ENCODE results near the gene SLC29A4.

SLC29A4 gene

DNA sequence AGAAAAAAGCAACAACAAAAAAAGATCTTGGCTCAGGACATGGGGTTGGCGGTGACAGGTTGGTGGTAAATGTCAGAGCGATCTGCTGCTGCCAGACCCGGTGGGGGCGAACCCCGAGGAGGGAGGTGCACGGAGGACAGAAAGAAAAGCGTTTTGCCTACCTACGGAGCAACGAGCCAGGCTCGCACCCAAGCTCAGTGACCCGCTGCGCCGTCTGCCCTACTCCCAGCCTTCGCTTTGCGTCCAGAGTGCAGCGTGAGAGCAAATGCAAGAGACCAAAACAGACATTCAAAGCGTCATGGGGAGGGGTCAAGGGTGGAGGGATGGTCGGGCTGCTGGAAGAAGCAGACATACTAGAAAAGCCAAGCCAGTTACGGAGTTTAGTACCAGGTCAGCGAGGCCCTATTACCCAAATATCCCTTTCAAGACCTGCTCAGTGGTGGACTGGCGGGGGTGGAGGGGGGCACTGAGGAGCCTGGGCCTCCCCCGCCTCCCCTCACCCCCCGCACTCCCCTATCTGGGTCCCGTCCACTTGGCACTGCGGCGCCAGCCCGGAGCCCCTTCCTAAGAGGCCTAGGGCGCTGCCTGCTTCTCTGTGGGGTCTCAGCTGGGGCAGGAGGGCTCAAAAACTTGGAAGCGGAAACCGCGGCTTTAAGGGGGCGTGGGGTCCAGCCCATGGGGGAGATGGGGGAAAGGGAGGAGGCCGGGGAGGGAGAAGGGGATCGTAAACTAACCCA, 66.9 kb downstream of the SLC29A4 start:
- Histone ChIP-seq H3K18ac (ENCODE audit: low read depth in 1 of 2, low read length in 2 of 2) (no peak overlapping the region), H2BK5ac (ENCODE audit: low read depth, low read length, poor library complexity, severe bottlenecking) (no peak overlapping the region), H3K4me3 (ENCODE audit: insufficient read depth in 1 of 2, low read depth in 1 of 2, low read length in 2 of 2) (no peak overlapping the region), H3K36me3 (ENCODE audit: control insufficient read depth in 1 of 2, insufficient read depth in 2 of 2, low read depth in 1 of 2, low read length in 2 of 2) (peaks cover 50 to 85% of the 10 kb centered on the region in 2 experiments), H2BK15ac (ENCODE audit: low read depth, poor library complexity, severe bottlenecking) (no peak overlapping the region), H3K79me1 (replicated peaks; ENCODE audit: low read length, poor library complexity, severe bottlenecking) (peaks cover 60% of the 10 kb centered on the region), H3K4ac (ENCODE audit: low read depth in 1 of 2, low read length in 2 of 2) (no peak overlapping the region), H4K91ac (ENCODE audit: low read length) (no peak overlapping the region), H3K23ac (ENCODE audit: low read length in 2 of 2) (peak overlapping the region in 1 of 2 experiments; percentile 23), H3K14ac (ENCODE audit: low read length in 2 of 2) (no peak overlapping the region), H3K27ac (ENCODE audit: low read length, poor library complexity, severe bottlenecking) (no peak overlapping the region), H2BK12ac (ENCODE audit: low read length in 2 of 2) (no peak overlapping the region), H4K8ac (ENCODE audit: low read length) (peak overlapping the region; percentile 22), H3K9me3 (ENCODE audit: control insufficient read depth, low read length) (no peaks in the 10 kb centered on the region), H2BK120ac (ENCODE audit: low read depth, low read length) (no peak overlapping the region), H3K4me1 (ENCODE audit: control insufficient read depth, insufficient read depth, low read depth, low read length) (peaks cover 7% of the 10 kb centered on the region), H3K27me3 (ENCODE audit: control insufficient read depth in 1 of 2, insufficient read depth in 1 of 2, low read length in 2 of 2) (no peaks in the 10 kb centered on the region), H2AFZ (ENCODE audit: low read depth, low read length) (no peak overlapping the region), H2AK5ac (ENCODE audit: low read length, severe bottlenecking) (no peak overlapping the region), H3K4me2 (ENCODE audit: low read length, poor library complexity, severe bottlenecking) (no peak overlapping the region), H3K9ac (ENCODE audit: low read length) (no peak overlapping the region)
- WGBS = 80% methylated on average over 28 of the region's 34 CpGs
- no peak for DNase-seq

DNA sequence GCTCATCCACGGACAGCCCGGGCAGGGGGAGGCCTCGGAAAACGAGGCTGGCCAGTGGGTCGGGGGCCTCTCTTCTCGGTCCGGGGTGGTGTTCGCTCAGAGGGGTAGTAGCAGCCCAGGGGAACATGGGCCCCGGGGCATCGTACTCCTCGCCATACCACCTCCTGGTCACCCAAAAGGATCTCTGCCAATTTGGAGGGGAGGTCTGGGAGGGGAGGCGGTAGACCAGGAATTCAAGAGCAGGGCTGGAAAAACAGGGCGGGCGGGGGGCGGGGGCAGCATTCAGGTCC, 67.4 kb downstream of the SLC29A4 start:
- Histone ChIP-seq H3K36me3 (ENCODE audit: control insufficient read depth in 1 of 2, insufficient read depth in 2 of 2, low read depth in 1 of 2, low read length in 2 of 2) (peaks cover 46 to 85% of the 10 kb centered on the region in 2 experiments), H3K27me3 (ENCODE audit: control insufficient read depth in 1 of 2, insufficient read depth in 1 of 2, low read length in 2 of 2) (no peaks in the 10 kb centered on the region), H3K9ac (ENCODE audit: low read length) (no peak overlapping the region), H3K4me1 (ENCODE audit: control insufficient read depth, insufficient read depth, low read depth, low read length) (peaks cover 10% of the 10 kb centered on the region), H3K23ac (ENCODE audit: low read length in 2 of 2) (no peak overlapping the region), H2BK12ac (ENCODE audit: low read length in 2 of 2) (no peak overlapping the region), H3K4me2 (ENCODE audit: low read length, poor library complexity, severe bottlenecking) (no peak overlapping the region), H2AK5ac (ENCODE audit: low read length, severe bottlenecking) (no peak overlapping the region), H3K27ac (ENCODE audit: low read length, poor library complexity, severe bottlenecking) (no peak overlapping the region), H3K4ac (ENCODE audit: low read depth in 1 of 2, low read length in 2 of 2) (no peak overlapping the region), H2BK15ac (ENCODE audit: low read depth, poor library complexity, severe bottlenecking) (no peak overlapping the region), H4K91ac (ENCODE audit: low read length) (no peak overlapping the region), H3K18ac (ENCODE audit: low read depth in 1 of 2, low read length in 2 of 2) (no peak overlapping the region), H3K9me3 (ENCODE audit: control insufficient read depth, low read length) (no peaks in the 10 kb centered on the region), H3K79me1 (replicated peaks; ENCODE audit: low read length, poor library complexity, severe bottlenecking) (peaks cover 60% of the 10 kb centered on the region), H2BK5ac (ENCODE audit: low read depth, low read length, poor library complexity, severe bottlenecking) (no peak overlapping the region), H4K8ac (ENCODE audit: low read length) (no peak overlapping the region), H3K14ac (ENCODE audit: low read length in 2 of 2) (no peak overlapping the region), H2AFZ (ENCODE audit: low read depth, low read length) (no peak overlapping the region), H2BK120ac (ENCODE audit: low read depth, low read length) (no peak overlapping the region), H3K4me3 (ENCODE audit: insufficient read depth in 1 of 2, low read depth in 1 of 2, low read length in 2 of 2) (no peak overlapping the region)
- no peak for DNase-seq
- 83% methylated on average over 12 of the region's 15 CpGs for WGBS

DNA sequence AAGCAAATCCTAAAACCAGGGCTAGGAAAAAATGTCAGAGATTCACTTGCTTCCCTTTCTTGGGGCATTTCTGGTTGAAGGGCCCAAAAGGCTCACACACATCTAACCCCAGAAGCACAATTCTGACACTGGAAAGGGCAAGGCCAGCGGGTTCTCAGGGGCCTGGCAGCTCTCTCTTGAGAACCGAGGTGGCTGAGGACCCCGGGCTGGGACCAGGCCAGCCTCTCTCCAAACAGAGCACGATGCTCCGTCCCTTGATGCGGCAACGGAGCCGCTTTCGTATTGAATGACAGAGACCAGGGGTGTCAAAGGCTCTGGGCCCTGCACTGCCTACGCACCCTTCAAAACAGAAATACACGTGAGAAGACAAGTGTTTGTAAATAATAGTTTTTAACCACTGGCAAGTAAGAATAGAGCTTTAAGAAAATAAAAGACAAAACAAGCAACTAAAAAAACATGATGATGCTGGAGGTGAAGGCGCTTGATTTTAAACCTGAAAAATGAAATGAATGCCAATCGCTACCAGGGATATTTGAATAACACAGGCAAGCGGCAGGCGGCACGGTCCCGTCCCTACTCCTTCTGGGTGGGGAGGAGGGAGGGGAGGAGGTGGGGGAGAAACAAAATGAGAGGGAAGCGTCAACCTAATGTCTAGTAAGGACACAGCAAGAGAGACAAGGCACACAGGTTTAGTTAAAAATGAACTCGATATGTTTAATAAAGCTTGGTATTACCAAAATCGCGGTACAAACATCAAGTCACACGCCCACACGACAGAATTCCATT, 68.0 kb downstream of the SLC29A4 start:
- H2BK12ac ChIP-seq (ENCODE audit: low read length in 2 of 2) = no peak overlapping the region
- peaks cover 51 to 85% of the 10 kb centered on the region in 2 experiments for H3K36me3 ChIP-seq (ENCODE audit: control insufficient read depth in 1 of 2, insufficient read depth in 2 of 2, low read depth in 1 of 2, low read length in 2 of 2)
- no peak overlapping the region for H4K8ac ChIP-seq (ENCODE audit: low read length)
- H3K27me3 ChIP-seq (ENCODE audit: control insufficient read depth in 1 of 2, insufficient read depth in 1 of 2, low read length in 2 of 2) = no peaks in the 10 kb centered on the region
- H2BK120ac ChIP-seq (ENCODE audit: low read depth, low read length) = no peak overlapping the region
- H2AFZ ChIP-seq (ENCODE audit: low read depth, low read length) = no peak overlapping the region
- H3K27ac ChIP-seq (ENCODE audit: low read length, poor library complexity, severe bottlenecking) = no peak overlapping the region
- DNase-seq = no peak
- H3K4me3 ChIP-seq (ENCODE audit: insufficient read depth in 1 of 2, low read depth in 1 of 2, low read length in 2 of 2) = no peak overlapping the region
- peaks cover 61% of the 10 kb centered on the region for H3K79me1 ChIP-seq (replicated peaks; ENCODE audit: low read length, poor library complexity, severe bottlenecking)
- no peak overlapping the region for H3K18ac ChIP-seq (ENCODE audit: low read depth in 1 of 2, low read length in 2 of 2)
- H3K9ac ChIP-seq (ENCODE audit: low read length) = no peak overlapping the region
- H2BK5ac ChIP-seq (ENCODE audit: low read depth, low read length, poor library complexity, severe bottlenecking) = no peak overlapping the region
- H3K4ac ChIP-seq (ENCODE audit: low read depth in 1 of 2, low read length in 2 of 2) = no peak overlapping the region
- no peak overlapping the region for H3K14ac ChIP-seq (ENCODE audit: low read length in 2 of 2)
- no peak overlapping the region for H4K91ac ChIP-seq (ENCODE audit: low read length)
- no peak overlapping the region for H3K4me2 ChIP-seq (ENCODE audit: low read length, poor library complexity, severe bottlenecking)
- WGBS = 81% methylated on average over 21 of the region's 23 CpGs
- H3K4me1 ChIP-seq (ENCODE audit: control insufficient read depth, insufficient read depth, low read depth, low read length) = peaks cover 10% of the 10 kb centered on the region
- no peak overlapping the region for H3K23ac ChIP-seq (ENCODE audit: low read length in 2 of 2)
- H2AK5ac ChIP-seq (ENCODE audit: low read length, severe bottlenecking) = no peak overlapping the region
- H3K9me3 ChIP-seq (ENCODE audit: control insufficient read depth, low read length) = no peaks in the 10 kb centered on the region
- H2BK15ac ChIP-seq (ENCODE audit: low read depth, poor library complexity, severe bottlenecking) = no peak overlapping the region

DNA sequence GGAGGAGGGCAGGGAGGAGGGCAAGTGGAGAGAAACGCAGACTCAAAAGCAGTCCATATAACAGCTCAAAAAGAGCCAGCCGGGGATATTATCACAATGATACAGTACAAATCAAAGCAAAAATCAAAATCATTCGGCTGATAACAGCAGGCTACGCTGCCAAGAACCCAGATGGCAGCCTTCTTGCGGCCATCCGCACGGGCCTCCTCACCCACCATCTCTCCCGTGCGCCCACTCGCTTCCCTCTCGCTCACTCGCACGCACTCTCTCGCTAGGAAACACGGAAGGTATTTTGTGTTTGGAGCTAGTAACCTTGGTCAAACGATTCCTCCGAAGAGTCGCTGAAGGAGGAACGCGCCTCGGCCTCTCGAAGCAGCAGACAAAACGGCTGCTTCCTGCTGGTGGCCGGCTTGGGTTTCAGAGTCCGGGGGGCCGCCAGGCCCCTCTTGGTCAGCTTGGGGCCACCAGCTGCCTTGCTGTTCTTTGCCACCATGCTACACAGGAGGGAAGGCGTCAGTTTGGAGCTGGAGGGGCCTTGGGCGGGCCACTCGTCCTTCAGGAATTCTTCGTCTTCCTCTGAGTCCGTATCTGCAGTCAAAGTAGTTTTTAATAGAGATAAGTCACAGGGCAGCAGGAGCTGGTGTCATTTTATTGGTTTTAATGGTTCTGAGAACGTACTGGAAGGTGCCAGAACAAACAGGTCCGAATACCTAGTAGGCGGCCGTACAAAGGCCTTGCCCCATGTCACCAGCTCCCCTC, 68.9 kb downstream of the SLC29A4 start:
- H3K23ac ChIP-seq (ENCODE audit: low read length in 2 of 2) = no peak overlapping the region
- no peaks in the 10 kb centered on the region for H3K9me3 ChIP-seq (ENCODE audit: control insufficient read depth, low read length)
- H2BK12ac ChIP-seq (ENCODE audit: low read length in 2 of 2) = no peak overlapping the region
- H3K4ac ChIP-seq (ENCODE audit: low read depth in 1 of 2, low read length in 2 of 2) = no peak overlapping the region
- H3K27me3 ChIP-seq (ENCODE audit: control insufficient read depth in 1 of 2, insufficient read depth in 1 of 2, low read length in 2 of 2) = no peaks in the 10 kb centered on the region
- peaks cover 63% of the 10 kb centered on the region for H3K79me1 ChIP-seq (replicated peaks; ENCODE audit: low read length, poor library complexity, severe bottlenecking)
- peaks cover 10% of the 10 kb centered on the region for H3K4me1 ChIP-seq (ENCODE audit: control insufficient read depth, insufficient read depth, low read depth, low read length)
- H3K36me3 ChIP-seq (ENCODE audit: control insufficient read depth in 1 of 2, insufficient read depth in 2 of 2, low read depth in 1 of 2, low read length in 2 of 2) = peaks cover 56 to 87% of the 10 kb centered on the region in 2 experiments
- H2AFZ ChIP-seq (ENCODE audit: low read depth, low read length) = no peak overlapping the region
- 89% methylated on average over 35 of the region's 35 CpGs for WGBS
- H4K8ac ChIP-seq (ENCODE audit: low read length) = peak overlapping the region; percentile 48
- H2BK15ac ChIP-seq (ENCODE audit: low read depth, poor library complexity, severe bottlenecking) = no peak overlapping the region
- H3K14ac ChIP-seq (ENCODE audit: low read length in 2 of 2) = no peak overlapping the region
- no peak overlapping the region for H2BK120ac ChIP-seq (ENCODE audit: low read depth, low read length)
- H2AK5ac ChIP-seq (ENCODE audit: low read length, severe bottlenecking) = no peak overlapping the region
- no peak overlapping the region for H3K4me2 ChIP-seq (ENCODE audit: low read length, poor library complexity, severe bottlenecking)
- no peak overlapping the region for H2BK5ac ChIP-seq (ENCODE audit: low read depth, low read length, poor library complexity, severe bottlenecking)
- no peak overlapping the region for H3K27ac ChIP-seq (ENCODE audit: low read length, poor library complexity, severe bottlenecking)
- H4K91ac ChIP-seq (ENCODE audit: low read length) = no peak overlapping the region
- H3K9ac ChIP-seq (ENCODE audit: low read length) = no peak overlapping the region
- H3K4me3 ChIP-seq (ENCODE audit: insufficient read depth in 1 of 2, low read depth in 1 of 2, low read length in 2 of 2) = no peak overlapping the region
- DNase-seq = no peak
- H3K18ac ChIP-seq (ENCODE audit: low read depth in 1 of 2, low read length in 2 of 2) = no peak overlapping the region

Measured in mesenchymal stem cell (in vitro differentiated cells and primary cell).